ENCODE data around the gene GRM8.
"Not testable (repeated sequence)": the region's sequence is repeated elsewhere in the genome, so short reads cannot be mapped to it uniquely, and the experiment has no call there.

GRM8 gene

DNA sequence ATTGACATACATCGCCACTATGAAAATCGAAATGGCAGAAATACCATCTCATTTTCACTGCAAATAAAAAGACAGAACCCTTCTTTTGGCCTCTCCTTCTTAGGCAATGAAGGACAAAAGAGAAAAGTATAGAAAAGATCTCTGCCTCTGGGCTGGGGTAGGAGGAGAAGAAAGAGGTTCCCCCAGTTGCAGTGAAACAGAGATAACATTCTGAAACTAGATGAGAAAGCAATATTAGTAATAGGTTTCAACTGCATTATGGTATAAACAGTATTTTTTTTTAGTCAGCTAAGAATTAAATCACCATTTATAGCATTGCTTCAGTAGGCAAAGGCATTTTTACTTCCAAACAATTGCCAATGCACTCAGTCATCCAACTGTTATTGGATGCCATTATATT is 347.5 kb downstream of the GRM8 start:
- DNase-seq = not testable (repeated sequence)

GRCh38 chr7:126901041-126901765 is 351.5 kb downstream of the GRM8 start:
- DNase-seq = not testable (repeated sequence)

- DNase-seq = not testable (repeated sequence)
Measured at GRCh38 chr7:126887980-126888379, 364.8 kb downstream of the GRM8 start.

GRCh38 chr7:126887560-126887959 is 365.2 kb downstream of the GRM8 start:
- DNase-seq = not testable (repeated sequence)

DNA sequence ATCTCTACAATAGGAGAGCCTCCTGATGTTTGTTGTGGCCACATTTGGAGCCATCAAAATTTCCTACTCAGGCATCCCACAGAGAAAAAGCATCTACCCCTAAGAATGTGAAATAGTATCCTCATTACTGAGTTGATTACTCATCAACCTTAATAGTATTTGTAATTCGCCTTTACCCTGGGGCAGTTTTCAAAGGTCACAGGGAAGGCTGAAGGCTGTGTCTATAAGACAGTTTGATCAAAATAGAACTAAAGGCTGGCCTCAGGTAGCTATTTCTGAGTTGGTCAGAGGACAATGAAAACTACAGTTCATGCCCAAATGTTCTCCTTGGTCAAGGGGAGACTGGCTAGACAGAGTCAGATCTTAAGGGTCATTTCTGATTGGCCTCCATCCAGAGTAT is 370.0 kb downstream of the GRM8 start:
- DNase-seq = not testable (repeated sequence)

DNA sequence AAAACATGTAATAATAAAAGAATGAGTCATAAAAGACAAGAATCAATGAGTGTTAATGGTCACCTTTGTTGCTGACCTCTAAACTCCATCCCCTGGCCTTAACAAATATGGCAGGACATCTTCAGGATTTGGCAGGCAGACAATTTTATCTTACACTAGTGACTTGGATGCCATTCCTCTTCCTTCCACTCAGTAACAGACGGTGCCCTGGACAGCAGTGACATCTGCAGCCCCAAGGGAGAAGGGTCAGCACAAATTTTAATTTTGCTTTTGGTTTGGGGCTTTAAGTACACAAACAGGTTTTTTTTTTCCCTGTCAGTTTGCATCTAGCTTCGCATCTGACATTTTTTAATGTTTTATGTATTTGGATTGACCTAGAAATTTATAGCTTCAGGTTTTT is 370.8 kb downstream of the GRM8 start:
- not testable (repeated sequence) for DNase-seq

- no peak for DNase-seq
Measured at GRCh38 chr7:126881315-126881714, 371.4 kb downstream of the GRM8 start.

GRCh38 chr7:126876536-126876935 is 376.2 kb downstream of the GRM8 start:
- not testable (repeated sequence) for DNase-seq

DNA sequence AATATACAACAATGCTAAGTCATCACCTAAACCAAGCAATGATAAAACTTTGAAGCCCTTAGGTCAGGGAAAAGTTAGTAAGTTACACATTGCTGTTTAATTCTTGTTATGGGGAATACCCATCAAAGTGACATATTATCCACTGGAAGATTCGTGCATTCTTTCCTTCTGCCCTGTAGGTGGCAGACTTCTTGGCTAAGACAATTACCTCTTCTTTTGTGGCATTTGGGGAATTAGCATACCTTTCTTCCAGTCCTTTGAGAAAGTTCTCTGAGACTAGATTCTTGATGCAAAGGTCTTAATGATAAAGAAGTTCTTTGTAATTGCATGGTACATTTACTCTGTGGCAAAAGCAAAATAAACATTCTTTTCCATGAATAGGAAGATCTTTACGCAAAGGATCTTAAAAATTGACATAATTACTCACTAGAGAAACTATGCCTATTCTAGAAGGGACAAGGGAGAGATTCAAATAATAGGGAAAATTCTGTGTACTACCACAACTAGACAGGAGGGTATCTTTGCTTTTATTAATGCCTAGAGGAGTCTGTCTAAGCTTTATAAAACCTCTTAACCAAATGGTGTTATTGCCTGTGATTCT is 395.9 kb downstream of the GRM8 start:
- no peak for DNase-seq

- DNase-seq = no peak
Measured at GRCh38 chr7:126845331-126845730, 407.4 kb downstream of the GRM8 start.

DNA sequence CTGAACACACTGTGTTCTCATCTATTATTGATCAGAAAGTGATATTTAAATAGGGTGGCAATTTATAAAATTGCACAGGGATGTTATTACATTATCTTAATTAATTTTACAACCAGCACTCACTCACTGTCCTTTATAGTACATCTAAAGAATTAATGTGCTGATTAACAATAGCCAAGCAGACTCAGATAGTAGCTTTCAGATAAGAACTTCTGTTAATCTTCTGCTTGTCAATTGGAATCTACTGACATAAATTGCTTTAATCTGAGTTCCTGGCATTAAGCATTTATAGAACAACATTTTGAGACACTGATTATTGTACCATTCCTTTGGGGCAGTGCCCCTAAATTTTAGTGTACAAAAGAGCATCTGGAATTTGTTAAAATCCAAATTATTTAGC is 408.9 kb downstream of the GRM8 start:
- DNase-seq = no peak

GRCh38 chr7:126843336-126843735 is 409.4 kb downstream of the GRM8 start:
- DNase-seq = no peak

- DNase-seq = no peak
Measured at GRCh38 chr7:126842451-126842850, 410.3 kb downstream of the GRM8 start.

- no peak for DNase-seq
Measured at GRCh38 chr7:126840869-126841268, 411.9 kb downstream of the GRM8 start.

- no peak for DNase-seq
Measured at GRCh38 chr7:126839624-126840023, 413.1 kb downstream of the GRM8 start.

- no peak for DNase-seq
Measured at GRCh38 chr7:126838194-126838593, 414.5 kb downstream of the GRM8 start.

GRCh38 chr7:126831241-126831640 is 421.5 kb downstream of the GRM8 start:
- not testable (repeated sequence) for DNase-seq

DNA sequence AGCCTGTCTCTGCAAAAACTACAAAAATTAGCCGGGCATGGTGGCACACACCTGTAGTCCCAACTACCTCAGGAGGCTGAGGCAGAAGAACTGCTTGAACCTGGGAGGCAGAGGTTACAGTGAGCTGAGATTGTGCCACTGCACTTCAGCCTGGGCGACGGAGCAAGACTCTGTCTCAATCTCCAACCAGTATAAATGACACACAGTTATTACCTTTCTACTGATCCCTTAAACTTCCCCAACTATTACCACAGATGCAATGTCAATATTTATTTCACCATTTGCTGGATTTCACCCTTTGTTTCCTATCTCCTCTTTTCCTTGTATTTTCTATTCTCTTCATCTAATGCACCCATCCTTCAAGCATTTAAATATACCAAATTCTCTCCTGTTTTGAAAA is 431.8 kb downstream of the GRM8 start:
- no peak for DNase-seq

GRCh38 chr7:126819197-126819484 is 433.6 kb downstream of the GRM8 start:
- no peak for DNase-seq

- DNase-seq = no peak
Measured at GRCh38 chr7:126818393-126819196, 434.1 kb downstream of the GRM8 start.

- DNase-seq = no peak
Measured at GRCh38 chr7:126809188-126809587, 443.6 kb downstream of the GRM8 start.

- DNase-seq = peak; percentile 6
Measured at GRCh38 chr7:126806614-126807013, 446.1 kb downstream of the GRM8 start.

DNA sequence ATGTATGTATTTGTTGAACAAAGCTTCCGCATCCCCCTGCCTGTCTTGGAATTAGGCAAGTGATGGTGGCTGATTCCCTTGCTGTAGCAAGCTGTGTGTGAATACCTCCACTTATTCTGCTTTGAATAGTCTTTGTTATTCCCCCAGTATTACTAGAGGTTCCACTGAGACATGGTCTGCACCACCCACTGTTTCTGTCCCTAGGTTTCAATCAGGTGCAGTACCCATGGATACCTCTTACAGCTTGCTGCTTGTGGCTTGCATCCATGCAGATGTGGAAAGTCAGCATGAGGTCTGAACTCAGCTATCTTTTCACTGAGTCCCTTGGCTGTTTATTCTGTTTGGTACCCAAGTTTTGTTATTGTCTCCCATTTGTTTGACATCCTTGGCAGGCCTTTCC is 447.4 kb downstream of the GRM8 start:
- no peak for DNase-seq

- no peak for DNase-seq
Measured at GRCh38 chr7:126804604-126805003, 448.1 kb downstream of the GRM8 start.
